RPMI7951 (cell line): ENCODE measurements around the gene ADCY7. TPM values are rescaled to one million over a fixed set of nuclear protein-coding genes. Genes with fewer than 3 reads are reported as not detected.

Experiments used
- DNase-seq: peaks from one replicate; pipeline ENCODE4 v3.0.0-alpha.2; 2012; ENCODE audit warnings: low read depth
- total RNA-seq: library from RNA; depleted of rRNA; stranded (reverse); fragments of >200 nt; shearing (Covaris generic); gene quantifications from 2 replicates; pipeline ENCODE4 v1.2.3, GENCODE V29; 2014

ADCY7 gene
- total RNA-seq, 1 experiment from 2014 or later: 24.6 TPM

DNA sequence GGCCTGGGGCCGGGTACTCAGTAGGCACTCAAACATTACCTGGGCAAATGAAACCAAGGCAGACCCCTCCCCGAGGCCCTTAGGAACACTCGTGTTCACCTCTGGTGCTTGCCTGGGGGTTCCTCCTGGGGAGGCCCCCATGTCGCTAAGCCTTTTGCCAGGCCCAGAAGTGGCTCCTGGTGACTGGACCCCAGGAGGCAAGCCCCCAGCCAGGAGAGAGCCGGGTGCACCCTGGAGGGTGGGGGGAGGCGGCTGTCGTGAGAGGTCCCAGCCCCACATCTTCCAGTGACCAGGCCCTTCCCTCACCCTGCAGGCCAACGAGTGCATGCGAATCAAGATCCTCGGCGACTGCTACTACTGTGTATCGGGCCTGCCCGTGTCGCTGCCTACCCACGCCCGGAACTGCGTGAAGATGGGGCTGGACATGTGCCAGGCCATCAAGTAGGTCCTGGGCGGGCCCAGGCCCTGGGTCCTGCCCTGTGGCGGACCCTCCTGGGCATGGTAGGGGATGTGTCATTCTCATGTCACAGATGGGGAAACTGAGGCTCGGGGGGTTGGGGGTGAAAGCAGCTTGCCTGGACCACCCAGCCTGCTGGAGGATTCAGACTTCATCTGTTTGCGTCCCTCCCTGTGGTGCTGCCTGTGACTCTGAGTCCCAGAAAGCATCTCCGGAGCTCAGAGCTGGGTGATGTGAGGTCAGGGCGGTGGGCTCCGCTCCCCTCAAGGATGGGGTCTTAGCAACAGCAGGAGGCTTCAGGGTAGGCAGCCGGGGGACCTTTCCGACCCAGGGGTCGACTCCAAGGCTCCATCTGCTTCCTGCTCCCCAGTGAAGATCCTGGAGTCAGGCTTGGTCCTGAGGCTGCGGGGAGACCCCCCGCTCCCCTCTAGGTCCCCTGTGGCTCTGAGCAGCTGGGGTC lies 32.5 kb downstream of the ADCY7 start:
- DNase-seq: no peak

DNA sequence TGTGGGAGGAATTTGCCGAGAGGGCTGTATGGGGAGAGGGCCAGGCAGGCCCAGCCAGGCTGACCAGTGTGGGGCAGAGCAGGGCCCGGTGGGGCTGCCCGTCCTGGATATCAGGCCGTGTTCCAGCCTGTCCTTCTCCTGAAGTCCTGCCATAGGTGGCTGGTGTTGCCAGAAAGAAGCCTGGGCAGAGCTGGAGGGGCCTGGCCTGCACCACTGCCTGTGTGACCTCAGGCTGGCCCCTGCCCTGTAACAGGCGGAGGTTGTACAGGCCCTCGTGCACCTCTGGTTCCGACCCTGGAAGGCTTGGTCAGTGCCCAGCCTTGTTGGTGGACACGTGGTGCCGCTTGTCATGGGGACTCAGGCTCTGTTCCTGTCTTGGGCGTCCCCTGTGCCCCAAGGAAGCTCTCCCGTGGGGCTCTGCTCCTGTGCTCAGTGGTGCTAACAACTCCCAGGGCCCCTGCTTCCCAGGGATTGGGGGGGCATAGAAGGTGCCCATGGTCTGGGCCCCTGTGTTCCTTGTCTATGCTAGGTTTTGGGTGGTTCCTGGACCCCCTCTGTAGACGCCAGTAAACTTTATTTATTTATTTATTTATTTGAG lies 33.3 kb downstream of the ADCY7 start:
- no peak for DNase-seq

DNA sequence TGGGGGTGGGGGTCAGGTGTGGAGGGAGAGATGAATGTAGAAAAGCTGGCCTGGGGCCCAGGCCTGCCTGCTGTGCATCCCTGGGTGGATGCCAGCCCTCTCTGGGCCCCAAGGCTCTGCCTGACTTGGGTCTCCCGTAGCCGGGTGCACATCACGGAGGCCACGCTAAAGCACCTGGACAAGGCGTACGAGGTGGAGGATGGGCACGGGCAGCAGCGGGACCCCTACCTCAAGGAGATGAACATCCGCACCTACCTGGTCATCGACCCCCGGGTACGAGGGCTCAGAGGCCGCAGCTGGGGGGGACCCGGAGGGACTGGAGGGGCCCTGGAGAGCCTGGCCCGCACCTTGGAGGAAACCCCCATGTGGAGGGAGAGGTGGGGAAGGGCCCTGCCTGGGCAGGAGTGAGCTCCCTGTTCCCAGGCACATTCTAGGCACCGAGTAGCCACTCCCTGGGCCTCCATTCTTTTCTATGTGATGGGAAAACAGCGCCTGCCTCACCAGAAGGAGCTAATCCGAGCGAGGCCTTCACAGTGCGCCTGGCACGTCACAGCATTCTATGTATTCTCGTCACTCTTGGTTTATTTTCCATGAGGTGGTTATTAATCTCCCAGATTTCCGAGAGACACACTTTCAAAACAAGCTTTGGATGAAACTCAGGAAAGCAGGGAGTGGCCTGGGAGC lies 34.7 kb downstream of the ADCY7 start:
- DNase-seq: no peak

DNA sequence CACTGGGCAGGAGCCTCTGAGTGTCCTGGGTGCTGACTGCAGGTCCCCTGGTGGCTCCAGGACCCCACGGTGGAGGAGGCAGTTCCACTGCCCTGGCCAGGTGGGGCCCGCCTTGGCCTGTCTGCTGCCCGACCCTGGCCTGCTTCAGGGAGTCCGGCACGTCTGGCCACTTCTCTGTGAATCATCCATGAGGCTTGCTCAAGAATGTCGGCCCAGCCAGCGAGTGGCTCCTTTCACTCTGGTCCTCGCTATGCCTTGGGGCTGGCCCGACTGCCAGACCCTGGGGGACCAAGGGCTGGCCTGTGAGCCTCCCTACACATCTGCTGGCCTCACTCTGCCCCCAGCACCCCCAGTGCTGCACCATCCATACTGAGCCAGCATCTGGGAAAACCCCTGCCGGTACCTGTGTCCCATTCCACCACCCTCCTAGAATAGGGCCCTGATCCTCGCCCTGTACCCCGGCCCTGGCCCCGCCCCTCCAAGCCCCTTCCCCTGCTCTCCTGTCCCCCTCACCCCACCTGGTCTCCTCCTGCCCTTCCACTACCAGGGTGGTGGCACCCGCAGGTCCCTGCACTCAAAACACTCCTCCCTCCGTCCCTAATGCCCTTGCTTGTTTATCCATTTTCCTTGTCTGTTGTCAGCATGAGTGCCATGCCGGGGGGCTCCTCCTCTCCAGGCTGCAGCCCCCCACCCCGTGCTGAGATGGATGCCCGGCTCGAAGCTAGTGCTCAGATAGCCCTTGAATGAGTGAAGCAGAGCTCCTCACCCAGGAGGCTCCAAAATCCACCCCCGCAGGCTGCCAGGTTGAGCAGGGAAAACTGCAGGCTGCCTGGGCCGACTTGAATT lies 35.5 kb downstream of the ADCY7 start:
- DNase-seq: peak; percentile 85

DNA sequence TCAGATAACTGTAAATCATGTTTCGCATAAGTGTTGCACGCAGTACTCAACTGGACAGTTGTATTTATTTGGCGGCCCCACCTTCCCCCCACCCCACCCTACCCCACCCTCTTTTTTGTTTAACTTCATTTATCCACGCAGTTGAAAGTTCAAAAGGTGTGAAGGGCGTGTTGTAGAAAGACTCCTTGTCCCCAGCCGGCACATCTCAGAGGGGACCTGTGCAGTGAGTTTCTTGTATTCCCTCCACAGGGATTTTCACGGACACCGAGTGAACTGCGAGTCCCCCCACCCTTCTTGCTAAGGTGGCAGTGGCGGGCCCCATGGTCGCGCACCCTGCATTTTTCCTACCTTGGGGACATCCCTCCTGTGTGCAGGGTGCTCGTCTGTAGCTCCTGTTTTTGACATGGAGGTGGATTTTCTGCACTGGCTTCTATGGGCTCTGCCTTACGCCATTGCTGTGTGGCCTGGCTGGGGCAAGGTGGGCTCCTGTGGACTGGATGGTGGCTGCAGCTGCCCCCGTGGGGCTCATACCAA lies 36.2 kb downstream of the ADCY7 start:
- DNase-seq: no peak

DNA sequence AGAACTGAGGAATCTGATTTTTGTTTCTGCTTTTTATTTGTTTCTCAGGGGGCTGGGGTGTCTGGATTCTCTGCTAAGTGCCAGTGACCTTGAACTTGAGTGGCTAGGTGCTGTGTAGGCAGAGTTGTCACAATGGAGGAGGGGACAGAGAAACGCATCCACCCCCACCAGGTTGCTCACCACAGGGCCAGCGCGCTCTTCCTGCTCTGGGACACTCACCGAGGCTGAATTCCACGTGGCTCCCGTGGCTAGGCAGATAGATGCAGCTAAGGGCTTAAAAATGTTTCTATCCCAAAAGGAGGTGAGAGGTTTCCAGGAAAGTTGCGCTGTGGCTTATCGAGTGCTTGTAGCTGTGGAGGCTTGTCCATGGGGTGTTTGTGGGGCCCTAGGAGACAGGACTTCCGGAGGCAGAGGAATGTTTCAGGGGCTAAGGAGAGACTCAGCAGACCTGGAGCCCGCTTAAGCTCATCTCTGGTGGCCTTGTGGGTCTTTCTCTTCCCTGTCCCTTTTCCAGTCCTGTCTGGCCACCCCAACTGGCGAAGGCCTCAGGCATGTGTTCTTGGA lies 36.8 kb downstream of the ADCY7 start:
- peak; percentile 39 for DNase-seq

DNA sequence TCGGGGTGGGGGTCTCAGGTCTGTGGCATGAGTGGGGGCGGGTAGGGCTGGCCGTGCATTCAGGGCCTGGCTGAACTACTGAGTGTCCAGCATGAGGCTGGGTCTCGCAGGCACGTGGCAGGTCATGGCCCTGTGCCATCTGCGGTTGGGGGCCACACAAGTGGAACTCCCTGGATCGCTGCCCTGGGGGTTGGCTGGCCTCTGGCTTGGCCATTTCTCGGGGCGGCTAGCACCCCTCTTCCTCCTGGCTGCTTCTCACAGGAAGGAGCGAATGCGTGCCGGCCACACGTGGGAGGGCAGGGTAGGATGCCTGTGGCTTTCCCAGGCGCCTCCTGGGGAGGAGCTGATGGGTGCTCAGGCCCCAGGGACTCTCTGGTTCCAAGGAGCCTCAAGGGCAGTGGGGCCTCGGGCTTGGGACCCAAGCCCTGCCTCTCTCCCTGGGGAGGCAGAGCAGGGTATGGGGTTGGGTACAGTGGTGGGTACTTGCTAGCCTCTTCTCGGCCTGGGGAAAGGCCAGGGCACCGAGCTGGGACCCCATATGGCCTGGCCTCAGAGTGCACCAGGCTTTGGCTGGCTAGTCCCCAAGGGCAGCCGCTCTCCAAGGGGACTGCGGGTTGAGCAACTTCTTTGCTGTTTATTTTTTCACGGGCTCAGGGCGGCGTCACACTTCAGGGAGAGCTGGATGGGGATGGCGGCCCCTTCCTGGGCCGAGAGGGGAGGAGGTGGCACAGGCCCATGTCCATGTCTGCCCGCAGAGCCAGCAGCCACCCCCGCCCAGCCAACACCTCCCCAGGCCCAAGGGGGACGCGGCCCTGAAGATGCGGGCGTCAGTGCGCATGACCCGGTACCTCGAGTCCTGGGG lies 37.5 kb downstream of the ADCY7 start:
- peak; percentile 85 for DNase-seq

DNA sequence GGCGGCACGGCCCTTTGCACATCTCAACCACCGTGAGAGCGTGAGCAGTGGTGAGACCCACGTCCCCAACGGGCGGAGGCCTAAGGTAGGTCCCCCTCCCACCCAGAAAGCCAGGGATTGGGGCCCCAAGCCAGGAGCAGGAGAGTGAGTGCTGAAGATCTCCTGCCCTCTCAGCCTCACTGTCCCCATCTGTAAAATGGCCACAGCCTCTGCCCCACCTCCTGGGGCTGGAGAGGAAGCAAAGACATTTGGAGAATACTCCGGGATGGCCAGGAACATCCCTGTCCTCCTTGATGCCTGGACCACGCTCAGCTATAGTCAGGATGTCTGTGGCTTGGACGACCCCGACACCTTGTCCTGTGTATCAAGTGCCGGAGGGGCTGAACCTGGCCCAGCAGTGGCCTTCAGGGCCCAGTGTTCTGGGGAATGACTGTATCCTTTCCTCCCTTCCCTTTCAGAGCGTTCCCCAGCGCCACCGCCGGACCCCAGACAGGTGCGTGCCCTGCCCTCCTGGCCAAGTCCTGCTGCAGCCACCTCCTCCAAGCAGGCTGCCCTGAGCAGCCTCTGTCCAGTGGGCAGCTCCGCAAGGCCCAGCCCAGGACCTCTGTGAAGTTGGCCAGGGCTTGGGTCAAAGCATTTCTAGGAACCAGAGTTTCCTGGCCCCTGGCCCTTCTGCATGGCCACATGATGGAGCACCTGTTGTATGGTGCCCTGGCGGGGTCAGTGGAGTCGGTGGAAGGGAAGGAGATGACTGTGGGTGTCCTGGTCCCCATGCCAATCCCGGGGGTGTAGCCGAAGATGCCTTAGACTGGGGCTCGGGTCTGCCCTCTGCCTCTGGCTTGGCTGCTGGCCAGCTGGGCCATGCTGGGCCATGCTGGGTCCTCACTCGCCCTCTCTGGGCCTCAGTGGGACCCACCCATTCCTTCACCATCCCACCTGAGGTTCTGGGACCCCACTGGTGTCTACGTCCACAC lies 38.4 kb downstream of the ADCY7 start:
- DNase-seq: no peak

DNA sequence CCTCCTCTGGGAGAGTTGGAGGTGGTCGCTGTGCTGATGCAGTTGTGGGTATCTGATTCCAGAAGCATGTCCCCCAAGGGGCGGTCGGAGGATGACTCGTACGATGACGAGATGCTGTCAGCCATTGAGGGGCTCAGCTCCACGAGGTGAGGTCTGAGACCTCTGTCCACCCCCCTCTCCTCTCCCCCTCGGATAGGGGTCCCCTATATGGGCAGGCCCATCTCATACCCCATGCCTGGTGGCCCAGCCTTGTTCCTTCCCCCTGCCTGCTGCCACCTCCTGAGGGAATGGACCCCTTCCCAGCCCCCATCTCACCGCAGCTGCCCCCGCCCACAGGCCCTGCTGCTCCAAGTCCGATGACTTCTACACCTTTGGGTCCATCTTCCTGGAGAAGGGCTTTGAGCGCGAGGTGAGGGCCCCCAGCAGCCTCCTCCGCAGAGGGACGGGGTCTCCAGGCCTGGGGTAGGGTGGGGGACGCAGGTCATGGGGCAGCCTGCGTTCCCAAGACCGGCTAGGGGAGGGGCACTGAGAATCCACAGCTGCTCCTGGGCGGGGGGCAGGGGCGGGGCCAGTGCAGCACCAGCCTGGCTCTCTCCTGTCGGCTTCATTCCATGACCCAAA lies 39.2 kb downstream of the ADCY7 start:
- DNase-seq: no peak

DNA sequence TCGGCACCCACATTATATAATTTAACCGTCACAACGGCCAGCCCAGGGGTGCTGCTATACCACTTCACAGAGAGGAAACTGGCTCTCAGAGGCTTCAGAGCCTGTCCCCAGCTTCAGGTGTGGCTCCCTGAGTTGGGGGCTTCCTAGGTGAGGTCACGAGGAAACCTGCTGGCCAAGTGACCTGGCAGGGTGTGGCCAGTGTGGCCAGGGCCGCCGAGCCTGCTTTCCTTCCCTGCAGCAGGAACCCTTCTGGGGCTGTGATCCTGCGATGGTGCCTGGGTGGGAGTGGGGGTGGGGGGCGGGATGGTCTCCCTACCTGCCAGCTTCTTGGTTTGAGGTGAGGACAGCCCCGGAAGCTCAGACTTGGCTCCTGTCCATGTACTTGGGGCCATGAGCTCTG lies 39.9 kb downstream of the ADCY7 start:
- DNase-seq: no peak

DNA sequence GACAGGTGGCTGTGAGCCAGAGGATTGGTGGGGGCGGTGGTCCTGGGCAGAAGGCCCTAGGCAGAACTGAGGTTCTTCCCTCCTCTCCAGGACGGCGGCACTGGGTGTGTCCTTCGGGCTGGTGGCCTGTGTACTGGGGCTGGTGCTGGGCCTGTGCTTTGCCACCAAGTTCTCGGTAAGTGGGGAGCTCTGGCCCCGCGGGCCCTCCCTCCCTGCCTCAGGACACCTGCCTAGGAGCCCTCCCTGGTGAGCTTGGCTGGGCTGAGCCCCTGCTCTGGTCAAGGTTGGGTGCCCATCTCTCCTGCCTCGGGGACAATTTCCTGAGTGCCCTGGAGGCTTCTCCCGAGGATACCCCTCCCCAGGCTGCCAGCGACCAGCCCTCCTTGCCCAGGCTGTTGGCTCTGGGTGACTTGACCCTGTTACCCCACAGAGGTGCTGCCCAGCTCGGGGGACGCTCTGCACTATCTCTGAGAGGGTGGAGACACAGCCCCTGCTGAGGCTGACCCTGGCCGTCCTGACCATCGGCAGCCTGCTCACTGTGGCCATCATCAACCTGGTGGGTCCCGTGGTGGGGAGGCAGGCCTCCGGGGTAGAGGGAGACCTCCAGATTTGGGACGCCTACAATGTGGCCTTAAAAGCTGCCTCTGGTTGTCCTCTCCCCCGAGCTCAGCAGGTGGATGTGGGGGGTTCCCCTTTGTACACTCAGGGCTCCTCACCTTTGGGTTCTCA lies 42.0 kb downstream of the ADCY7 start:
- no peak for DNase-seq

DNA sequence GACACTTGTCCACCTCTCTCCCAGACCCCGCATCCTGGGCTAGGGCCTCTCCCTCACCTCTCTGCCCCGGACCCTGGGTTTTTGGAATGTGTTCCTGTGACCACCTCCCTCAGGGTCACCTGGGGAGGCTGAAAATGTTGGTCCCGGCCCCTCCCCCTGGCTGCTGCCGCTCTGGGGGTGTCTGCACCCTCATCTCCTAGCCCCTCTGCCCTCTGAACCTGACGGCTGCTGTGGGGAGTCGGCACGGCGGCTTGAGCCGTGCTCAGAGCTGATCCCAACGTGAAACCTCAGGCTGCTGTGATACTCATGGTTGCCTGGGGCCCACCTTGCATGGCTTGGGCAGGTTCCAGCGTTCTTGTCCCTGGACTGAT lies 42.8 kb downstream of the ADCY7 start:
- no peak for DNase-seq

DNA sequence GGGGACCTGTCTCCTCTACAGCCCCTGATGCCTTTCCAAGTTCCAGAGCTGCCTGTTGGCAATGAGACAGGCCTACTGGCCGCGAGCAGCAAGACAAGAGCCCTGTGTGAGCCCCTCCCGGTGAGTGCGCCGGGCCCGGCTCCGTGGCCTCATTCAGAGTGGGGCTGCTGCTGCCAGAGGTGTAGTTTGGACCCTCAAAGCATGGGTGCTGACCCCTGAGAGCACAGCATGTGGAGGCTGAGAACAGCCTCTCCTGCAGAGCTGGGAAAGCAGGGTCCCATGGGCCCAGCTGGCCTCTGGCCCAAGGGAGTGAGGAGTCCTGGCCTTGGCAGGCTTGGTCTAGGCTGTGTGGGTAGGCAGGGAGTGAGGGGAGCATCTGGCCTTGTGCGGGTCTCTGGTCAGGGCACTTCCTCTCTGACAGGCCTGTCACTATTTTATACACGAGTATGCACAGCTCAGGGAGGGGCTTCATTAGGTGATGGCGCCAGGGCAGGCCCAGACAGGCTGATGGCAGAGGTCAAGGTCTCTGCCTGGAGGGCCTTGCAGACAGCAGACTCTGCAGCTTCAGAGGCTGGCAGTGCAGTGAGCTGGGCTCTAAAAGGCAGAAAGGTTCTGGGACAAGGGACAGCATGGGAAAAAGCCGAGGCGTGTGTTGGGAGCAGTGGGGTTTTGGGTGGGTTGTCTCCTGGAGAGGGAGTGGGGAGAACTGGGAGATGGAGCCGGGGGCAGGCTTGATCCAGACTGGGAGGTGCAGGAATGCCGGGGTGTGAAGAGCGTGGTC lies 43.4 kb downstream of the ADCY7 start:
- no peak for DNase-seq

DNA sequence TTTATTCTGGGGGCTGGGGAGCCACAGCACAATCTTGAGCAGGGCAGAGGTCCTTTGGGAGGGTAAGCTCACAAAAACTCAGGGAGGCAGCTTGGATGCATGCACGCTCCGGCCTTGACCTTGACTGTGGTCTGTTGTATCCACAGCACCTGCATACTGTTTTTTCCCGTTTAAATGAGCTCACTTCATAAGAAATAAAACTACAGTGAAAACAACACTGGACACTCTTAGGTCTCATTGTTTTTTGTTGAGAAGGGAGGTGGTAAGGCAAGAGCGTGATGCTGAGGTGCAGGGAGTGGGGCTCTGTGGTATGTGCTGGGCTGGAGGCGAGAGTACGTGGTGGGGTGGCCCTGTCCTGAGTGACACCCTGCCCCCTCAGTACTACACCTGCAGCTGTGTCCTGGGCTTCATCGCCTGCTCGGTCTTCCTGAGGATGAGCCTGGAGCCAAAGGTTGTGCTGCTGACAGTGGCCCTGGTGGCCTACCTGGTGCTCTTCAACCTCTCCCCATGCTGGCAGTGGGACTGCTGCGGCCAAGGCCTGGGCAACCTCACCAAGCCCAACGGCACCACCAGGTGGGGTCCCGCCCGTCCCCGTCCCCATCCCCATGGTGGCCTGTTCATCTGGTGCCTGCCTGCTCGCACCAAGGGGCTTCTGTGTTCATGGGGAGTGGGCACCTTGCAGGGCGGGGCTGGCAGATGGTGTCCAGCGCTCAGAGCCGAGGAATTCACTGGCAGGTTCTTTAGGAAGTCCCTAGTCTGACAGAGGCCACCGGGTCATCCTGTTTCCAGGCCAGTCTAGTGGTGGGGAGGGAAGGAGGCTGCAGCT lies 44.2 kb downstream of the ADCY7 start:
- no peak for DNase-seq

DNA sequence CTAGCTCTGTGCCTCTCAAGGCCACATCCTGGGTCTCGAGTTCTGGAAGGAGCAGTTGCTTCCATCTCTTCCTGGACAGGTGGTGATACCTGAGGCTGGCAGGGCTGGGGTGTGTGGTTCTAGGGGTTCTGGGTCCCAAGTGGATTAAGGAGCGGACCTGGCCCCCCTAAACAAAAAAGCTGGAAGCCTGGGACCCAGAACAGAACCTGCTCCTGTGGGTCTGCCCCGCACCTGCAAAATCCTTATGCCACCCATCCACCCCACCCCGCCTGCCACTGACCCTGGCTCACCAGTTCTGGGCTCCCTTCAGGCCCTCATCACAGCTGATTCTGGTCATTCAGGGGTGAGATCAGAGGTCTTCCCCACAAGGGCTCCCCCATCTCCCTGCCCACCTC lies 44.8 kb downstream of the ADCY7 start:
- no peak for DNase-seq

DNA sequence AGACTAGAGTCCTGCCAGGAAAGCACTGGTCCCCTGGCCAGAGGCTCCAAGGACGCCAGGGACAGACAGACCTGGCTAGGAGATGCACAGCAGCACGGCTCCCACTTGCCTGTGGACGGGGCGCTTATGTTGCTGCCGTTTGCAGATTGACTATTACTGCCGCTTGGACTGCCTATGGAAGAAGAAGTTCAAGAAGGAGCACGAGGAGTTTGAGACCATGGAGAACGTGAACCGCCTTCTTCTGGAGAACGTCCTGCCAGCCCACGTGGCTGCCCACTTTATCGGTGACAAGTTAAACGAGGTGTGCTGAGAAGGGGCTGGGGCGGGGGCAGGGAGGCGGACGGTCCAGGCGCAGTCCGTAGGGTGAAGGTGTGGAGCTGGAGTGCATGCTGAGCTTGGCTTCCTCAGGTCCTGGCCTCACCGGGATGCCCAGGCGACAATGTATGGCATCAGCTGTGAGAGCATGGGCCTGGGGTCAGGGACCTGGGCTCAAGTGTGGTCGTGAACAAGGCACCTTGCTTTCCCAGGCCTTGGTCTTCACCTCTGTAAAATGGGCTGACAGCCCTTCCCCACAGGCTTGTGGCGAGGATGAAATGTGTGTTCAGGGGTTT lies 45.6 kb downstream of the ADCY7 start:
- no peak for DNase-seq
